ENCODE results near the gene BMF. TPM values are rescaled to one million over a fixed set of nuclear protein-coding genes. Genes with fewer than 3 reads are reported as not detected.
"Not testable (repeated sequence)": the region's sequence is repeated elsewhere in the genome, so short reads cannot be mapped to it uniquely, and the experiment has no call there.

The BMF gene
- total and polyA plus RNA-seq, 5 donors from 2014 or later, result 0.86 to 8.2 (median 1.3) TPM

DNA sequence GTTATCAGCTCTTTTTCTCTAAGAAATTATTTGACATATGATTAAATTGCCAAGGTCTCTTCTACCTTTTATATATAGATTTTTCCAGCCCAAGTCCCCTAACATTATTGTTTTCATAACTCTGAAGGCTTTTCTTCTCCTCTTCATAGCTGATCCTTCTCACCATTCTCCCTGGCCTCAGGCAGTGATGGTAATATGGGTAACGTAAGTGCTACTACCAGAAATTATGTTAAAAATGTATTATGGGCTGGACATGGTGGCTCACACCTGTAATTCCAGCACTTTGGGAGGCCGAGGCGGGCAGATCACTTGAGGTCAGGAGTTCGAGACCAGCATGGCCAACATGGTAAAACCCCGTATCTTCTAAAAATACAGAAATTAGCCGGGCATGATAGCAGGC lies 29.2 kb downstream of the BMF start:
- Mint-ChIP-seq H3K9me3 (no peaks in the 10 kb centered on the region), H3K36me3 (no peaks in the 10 kb centered on the region), H3K27ac (no peak overlapping the region), H3K4me3 (no peak overlapping the region), H3K27me3 (peaks cover 29% of the 10 kb centered on the region), H3K4me1 (peaks cover 0 to 18% (median 8%) of the 10 kb centered on the region in 4 donors)
- no peak for DNase-seq
- Histone ChIP-seq H3K27me3 (ENCODE audit: control insufficient read depth, insufficient read depth, low read length) (peaks cover 17% of the 10 kb centered on the region), H3K9me3 (ENCODE audit: control insufficient read depth in 2 of 2, low read length in 2 of 2) (no peaks in the 10 kb centered on the region), H3K27ac (ENCODE audit: insufficient read depth, low read length, poor library complexity, severe bottlenecking) (no peak overlapping the region), H3K4me3 (ENCODE audit: low read depth, low read length) (no peak overlapping the region), H3K36me3 (ENCODE audit: control insufficient read depth, insufficient read depth, low read length) (no peaks in the 10 kb centered on the region), H3K4me1 (ENCODE audit: control insufficient read depth, insufficient read depth, low read length, poor library complexity, severe bottlenecking) (no peaks in the 10 kb centered on the region)
- ATAC-seq (ENCODE audit: low read depth in 2 of 2), result no peak

DNA sequence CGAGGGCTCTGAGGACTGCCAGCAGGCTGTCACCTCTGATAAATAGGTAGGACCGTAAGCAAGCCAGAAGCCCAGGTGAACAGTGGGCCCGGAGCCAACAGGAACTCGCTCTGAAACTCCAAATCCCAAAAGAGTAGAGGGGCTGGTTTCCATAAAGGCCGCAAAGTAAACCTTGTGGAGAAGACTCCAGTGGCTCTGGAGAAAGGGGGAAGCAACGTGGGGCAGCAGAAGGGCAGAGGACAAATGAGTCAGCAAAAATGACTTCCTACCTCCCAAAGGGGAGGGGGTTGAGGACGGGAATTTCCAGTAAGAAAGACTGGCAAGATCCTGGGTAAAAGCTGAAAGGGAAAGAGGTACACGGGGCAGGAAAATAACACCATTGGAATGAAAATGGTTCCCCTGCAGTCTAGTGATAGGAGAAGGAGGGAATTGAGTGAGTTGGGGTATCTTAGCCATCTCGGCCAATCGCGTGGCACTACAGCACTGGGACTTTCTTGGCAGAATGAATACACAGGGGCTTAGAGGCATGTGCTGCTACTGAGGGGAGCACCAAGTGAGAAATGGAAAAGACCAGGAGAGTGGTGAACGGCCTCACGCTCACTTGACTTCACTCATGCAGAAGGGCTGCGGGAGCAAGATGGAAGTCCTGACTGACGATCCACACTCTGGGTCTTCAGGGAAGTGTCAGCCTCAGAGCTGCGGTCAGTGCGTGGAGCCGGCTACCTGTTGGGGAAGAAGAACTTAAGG lies 33.2 kb downstream of the BMF start:
- no peak for ATAC-seq (ENCODE audit: low read depth in 2 of 2)
- no peaks in the 10 kb centered on the region for H3K4me1 ChIP-seq (ENCODE audit: control insufficient read depth, insufficient read depth, low read length, poor library complexity, severe bottlenecking)
- H3K27ac Mint-ChIP-seq, result peak overlapping the region in 1 of 3 donors; percentile 88
- H3K27me3 ChIP-seq (ENCODE audit: control insufficient read depth, insufficient read depth, low read length), result peaks cover 4% of the 10 kb centered on the region
- peaks cover 24% of the 10 kb centered on the region for H3K27me3 Mint-ChIP-seq
- H3K36me3 ChIP-seq (ENCODE audit: control insufficient read depth, insufficient read depth, low read length), result no peaks in the 10 kb centered on the region
- H3K9me3 Mint-ChIP-seq, result no peaks in the 10 kb centered on the region
- H3K4me1 Mint-ChIP-seq, result peaks cover 0 to 10% (median 0%) of the 10 kb centered on the region in 4 donors
- no peak overlapping the region for H3K4me3 Mint-ChIP-seq
- H3K4me3 ChIP-seq (ENCODE audit: low read depth, low read length), result no peak overlapping the region
- H3K27ac ChIP-seq (ENCODE audit: insufficient read depth, low read length, poor library complexity, severe bottlenecking), result no peak overlapping the region
- DNase-seq, result no peak
- H3K36me3 Mint-ChIP-seq, result no peaks in the 10 kb centered on the region
- no peaks in the 10 kb centered on the region for H3K9me3 ChIP-seq (ENCODE audit: control insufficient read depth in 2 of 2, low read length in 2 of 2)

DNA sequence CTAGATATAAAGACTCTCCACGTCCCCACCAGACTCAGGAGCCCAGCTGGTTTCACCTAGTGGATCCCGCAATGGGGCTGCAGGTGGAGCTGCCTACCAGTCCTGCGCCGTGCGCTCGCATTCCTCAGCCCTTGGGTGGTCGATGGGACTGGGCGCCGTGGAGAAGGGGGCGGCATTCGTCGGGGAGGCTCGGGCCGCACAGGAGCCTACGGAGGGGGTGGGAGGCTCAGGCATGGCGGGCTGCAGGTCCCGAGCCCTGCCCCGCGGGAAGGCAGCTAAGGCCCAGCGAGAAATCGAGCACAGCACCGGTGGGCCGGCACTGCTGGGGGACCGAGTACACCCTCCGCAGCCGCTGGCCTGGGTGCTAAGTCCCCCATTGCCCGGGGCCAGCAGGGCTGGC lies 34.0 kb downstream of the BMF start:
- not testable (repeated sequence) for H3K27ac Mint-ChIP-seq; H3K9me3 Mint-ChIP-seq; H3K4me1 Mint-ChIP-seq; H3K9me3 ChIP-seq (ENCODE audit: control insufficient read depth in 2 of 2, low read length in 2 of 2); DNase-seq; H3K36me3 Mint-ChIP-seq; H3K27ac ChIP-seq (ENCODE audit: insufficient read depth, low read length, poor library complexity, severe bottlenecking); H3K36me3 ChIP-seq (ENCODE audit: control insufficient read depth, insufficient read depth, low read length); H3K27me3 ChIP-seq (ENCODE audit: control insufficient read depth, insufficient read depth, low read length); ATAC-seq (ENCODE audit: low read depth in 2 of 2); H3K4me3 ChIP-seq (ENCODE audit: low read depth, low read length); H3K4me1 ChIP-seq (ENCODE audit: control insufficient read depth, insufficient read depth, low read length, poor library complexity, severe bottlenecking); H3K4me3 Mint-ChIP-seq
- H3K27me3 Mint-ChIP-seq, result peaks cover 19% of the 10 kb centered on the region

DNA sequence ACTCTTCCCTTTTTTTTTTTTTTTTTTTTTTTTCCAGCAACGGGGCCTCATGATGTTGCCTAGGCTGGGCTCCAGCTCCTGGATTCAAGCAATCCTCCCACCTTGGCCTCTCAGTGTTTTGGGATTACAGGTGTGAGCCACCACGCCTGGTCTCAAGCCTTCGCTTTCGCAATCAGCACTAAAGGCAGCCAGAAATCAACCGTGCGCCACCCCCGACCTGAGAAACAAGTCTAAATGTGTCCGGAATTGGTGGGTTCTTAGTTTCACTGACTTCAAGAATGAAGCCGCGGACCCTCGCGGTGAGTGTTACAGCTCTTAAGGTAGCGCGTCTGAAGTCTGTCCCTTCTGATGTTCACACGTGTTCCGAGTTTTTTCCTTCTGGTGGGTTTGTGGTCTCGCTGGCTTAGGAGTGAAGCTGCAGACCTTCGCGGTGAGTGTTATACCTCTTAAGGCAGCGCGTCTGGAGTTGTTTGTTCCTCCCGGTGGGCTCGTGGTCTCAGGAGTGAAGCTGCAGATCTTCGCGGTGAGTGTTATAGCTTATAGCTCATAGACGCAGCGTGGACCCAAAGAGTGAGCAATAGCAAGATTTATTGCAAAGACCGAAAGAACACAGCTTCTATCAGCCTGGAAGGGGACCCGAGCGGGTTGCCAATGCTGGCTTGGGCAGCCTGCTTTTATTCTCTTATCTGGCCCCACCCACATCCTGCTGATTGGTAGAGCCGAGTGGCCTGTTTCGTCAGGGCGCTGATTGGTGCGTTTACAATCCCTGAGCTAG lies 34.8 kb downstream of the BMF start:
- H3K27me3 Mint-ChIP-seq, result peaks cover 19% of the 10 kb centered on the region
- not testable (repeated sequence) for H3K27ac ChIP-seq (ENCODE audit: insufficient read depth, low read length, poor library complexity, severe bottlenecking); ATAC-seq (ENCODE audit: low read depth in 2 of 2); H3K4me1 Mint-ChIP-seq; H3K9me3 ChIP-seq (ENCODE audit: control insufficient read depth in 2 of 2, low read length in 2 of 2); H3K9me3 Mint-ChIP-seq; H3K36me3 Mint-ChIP-seq; H3K4me1 ChIP-seq (ENCODE audit: control insufficient read depth, insufficient read depth, low read length, poor library complexity, severe bottlenecking); H3K36me3 ChIP-seq (ENCODE audit: control insufficient read depth, insufficient read depth, low read length); H3K27me3 ChIP-seq (ENCODE audit: control insufficient read depth, insufficient read depth, low read length)
- H3K27ac Mint-ChIP-seq, result peak overlapping the region in 2 of 3 donors; percentile 24 to 74
- DNase-seq, result peak in 1 of 3 donors; percentile 9
- peak overlapping the region; percentile 53 to 89 (median 84) for H3K4me3 Mint-ChIP-seq
- peak overlapping the region; percentile 26 for H3K4me3 ChIP-seq (ENCODE audit: low read depth, low read length)

DNA sequence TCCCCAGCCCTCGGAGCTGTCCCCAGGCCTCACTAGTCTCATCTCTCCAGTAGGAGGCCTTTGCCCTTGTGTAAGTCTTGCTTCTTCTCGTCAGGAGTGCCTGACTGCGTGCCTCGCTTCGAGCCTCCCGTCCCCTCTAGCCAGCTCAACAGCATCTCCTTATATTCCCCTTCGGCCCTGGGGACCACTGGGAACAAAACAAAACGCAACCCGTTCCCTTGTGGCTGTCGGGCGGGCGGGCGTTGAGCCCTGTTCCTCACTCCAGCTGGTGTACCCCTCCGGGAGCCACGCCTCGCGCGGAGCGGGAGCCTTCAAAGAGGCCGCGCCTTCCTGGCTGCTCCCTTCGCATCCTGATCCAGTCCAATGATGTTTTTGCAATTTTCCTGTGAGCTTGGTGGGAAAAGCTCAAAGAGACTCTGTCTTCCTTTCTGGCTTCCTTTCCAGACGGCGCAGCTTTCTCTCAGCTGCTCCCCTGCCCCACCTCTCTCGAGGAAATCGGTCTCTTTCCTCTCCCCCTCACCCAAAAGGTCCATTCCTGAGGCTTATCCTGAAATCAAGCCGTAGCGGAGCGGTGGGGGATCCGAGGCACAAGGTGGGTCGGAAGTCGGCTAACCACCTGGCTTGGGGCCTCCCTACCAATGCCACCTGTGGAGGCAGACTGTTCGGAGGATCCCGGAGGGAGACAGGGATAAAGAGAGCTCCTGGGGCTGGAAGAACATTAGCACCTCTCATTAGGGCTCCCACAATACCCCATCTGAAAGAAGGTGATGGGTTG lies 36.3 kb downstream of the BMF start:
- Mint-ChIP-seq H3K9me3 (no peaks in the 10 kb centered on the region), H3K36me3 (no peaks in the 10 kb centered on the region), H3K4me1 (peaks cover 0 to 10% (median 0%) of the 10 kb centered on the region in 4 donors), H3K4me3 (no peak overlapping the region), H3K27ac (no peak overlapping the region), H3K27me3 (peaks cover 13% of the 10 kb centered on the region)
- no peak overlapping the region for H3K27ac ChIP-seq (ENCODE audit: insufficient read depth, low read length, poor library complexity, severe bottlenecking)
- DNase-seq, result no peak
- H3K4me3 ChIP-seq (ENCODE audit: low read depth, low read length), result no peak overlapping the region
- ATAC-seq (ENCODE audit: low read depth in 2 of 2), result no peak
- no peaks in the 10 kb centered on the region for H3K4me1 ChIP-seq (ENCODE audit: control insufficient read depth, insufficient read depth, low read length, poor library complexity, severe bottlenecking)
- H3K36me3 ChIP-seq (ENCODE audit: control insufficient read depth, insufficient read depth, low read length), result no peaks in the 10 kb centered on the region
- no peaks in the 10 kb centered on the region for H3K27me3 ChIP-seq (ENCODE audit: control insufficient read depth, insufficient read depth, low read length)
- no peaks in the 10 kb centered on the region for H3K9me3 ChIP-seq (ENCODE audit: control insufficient read depth in 2 of 2, low read length in 2 of 2)

DNA sequence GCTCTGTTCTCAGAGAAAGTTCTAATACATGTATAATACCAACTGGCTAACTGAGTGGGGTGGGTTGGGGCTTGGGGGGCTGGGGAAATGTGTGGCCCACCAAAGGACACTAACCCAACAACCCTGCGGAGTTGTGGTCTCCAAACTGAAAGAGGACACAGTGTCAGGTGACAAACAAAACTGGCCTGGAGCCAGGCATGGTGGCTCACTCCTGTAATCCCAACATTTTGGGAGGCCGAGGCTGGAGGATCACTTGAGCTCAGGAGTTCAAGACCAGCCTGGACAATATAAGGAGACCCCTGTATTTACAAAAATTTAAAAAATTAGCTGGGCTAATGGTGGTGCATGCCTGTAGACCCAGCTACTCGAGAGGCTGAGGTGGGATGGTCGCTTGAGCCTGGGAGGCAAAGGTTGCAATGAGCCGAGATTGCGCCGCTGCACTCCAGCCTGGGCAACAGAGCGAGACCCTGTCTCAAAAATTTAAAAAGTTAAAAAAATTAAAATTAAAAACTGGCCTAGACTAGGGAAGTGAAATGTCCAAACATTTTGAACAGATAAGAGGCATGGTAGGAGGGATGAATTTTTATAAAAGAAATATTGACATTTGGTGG lies 38.0 kb downstream of the BMF start:
- H3K4me1 Mint-ChIP-seq, result peaks cover 0 to 10% (median 0%) of the 10 kb centered on the region in 4 donors
- no peak for ATAC-seq (ENCODE audit: low read depth in 2 of 2)
- no peaks in the 10 kb centered on the region for H3K9me3 Mint-ChIP-seq
- H3K27me3 ChIP-seq (ENCODE audit: control insufficient read depth, insufficient read depth, low read length), result no peaks in the 10 kb centered on the region
- H3K27ac Mint-ChIP-seq, result no peak overlapping the region
- H3K4me1 ChIP-seq (ENCODE audit: control insufficient read depth, insufficient read depth, low read length, poor library complexity, severe bottlenecking), result no peaks in the 10 kb centered on the region
- H3K4me3 ChIP-seq (ENCODE audit: low read depth, low read length), result no peak overlapping the region
- H3K27ac ChIP-seq (ENCODE audit: insufficient read depth, low read length, poor library complexity, severe bottlenecking), result no peak overlapping the region
- no peak overlapping the region for H3K4me3 Mint-ChIP-seq
- H3K36me3 Mint-ChIP-seq, result no peaks in the 10 kb centered on the region
- no peaks in the 10 kb centered on the region for H3K9me3 ChIP-seq (ENCODE audit: control insufficient read depth in 2 of 2, low read length in 2 of 2)
- peaks cover 13% of the 10 kb centered on the region for H3K27me3 Mint-ChIP-seq
- H3K36me3 ChIP-seq (ENCODE audit: control insufficient read depth, insufficient read depth, low read length), result no peaks in the 10 kb centered on the region
- DNase-seq, result no peak

DNA sequence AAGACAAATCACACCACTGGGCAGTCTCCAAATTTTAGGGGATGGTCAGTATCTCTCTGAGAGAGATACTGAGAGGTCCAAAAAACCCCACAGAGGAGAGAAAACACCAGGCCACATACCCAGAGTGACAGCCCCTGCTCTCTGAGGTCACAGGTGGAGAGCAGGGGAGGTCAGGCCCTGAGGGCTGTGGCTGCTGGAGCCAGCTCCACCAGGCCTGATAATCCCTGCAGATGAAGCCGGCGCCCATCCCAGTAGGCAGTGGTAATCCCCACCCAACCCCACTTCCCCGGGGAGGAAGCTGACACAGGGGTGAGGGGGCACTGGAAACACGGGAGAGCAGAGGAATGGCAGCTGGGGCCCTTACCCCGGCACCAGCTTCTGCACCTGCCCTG lies 38.5 kb downstream of the BMF start:
- H3K27me3 ChIP-seq (ENCODE audit: control insufficient read depth, insufficient read depth, low read length), result no peaks in the 10 kb centered on the region
- H3K4me3 ChIP-seq (ENCODE audit: low read depth, low read length), result no peak overlapping the region
- no peaks in the 10 kb centered on the region for H3K36me3 ChIP-seq (ENCODE audit: control insufficient read depth, insufficient read depth, low read length)
- Mint-ChIP-seq H3K4me3 (no peak overlapping the region), H3K4me1 (peaks cover 0 to 10% (median 0%) of the 10 kb centered on the region in 4 donors), H3K9me3 (no peaks in the 10 kb centered on the region), H3K27me3 (peaks cover 9% of the 10 kb centered on the region), H3K36me3 (no peaks in the 10 kb centered on the region), H3K27ac (no peak overlapping the region)
- no peak overlapping the region for H3K27ac ChIP-seq (ENCODE audit: insufficient read depth, low read length, poor library complexity, severe bottlenecking)
- no peaks in the 10 kb centered on the region for H3K4me1 ChIP-seq (ENCODE audit: control insufficient read depth, insufficient read depth, low read length, poor library complexity, severe bottlenecking)
- DNase-seq (no peak), ATAC-seq (ENCODE audit: low read depth in 2 of 2) (no peak)
- H3K9me3 ChIP-seq (ENCODE audit: control insufficient read depth in 2 of 2, low read length in 2 of 2), result no peaks in the 10 kb centered on the region

Measured in CD4-positive, CD25-positive, alpha-beta regulatory T cell (primary cell).